GM19455 (cell line): ENCODE results near the gene CBX2.
"Not testable (repeated sequence)": the region's sequence is repeated elsewhere in the genome, so short reads cannot be mapped to it uniquely, and the experiment has no call there.

Experiments used
- ATAC-seq: cut with Tn5 transposase; IDR thresholded peaks from one replicate; pipeline ENCODE4 v1.9.1; 2021; ENCODE audit not compliant: unreplicated experiment

CBX2 gene

DNA sequence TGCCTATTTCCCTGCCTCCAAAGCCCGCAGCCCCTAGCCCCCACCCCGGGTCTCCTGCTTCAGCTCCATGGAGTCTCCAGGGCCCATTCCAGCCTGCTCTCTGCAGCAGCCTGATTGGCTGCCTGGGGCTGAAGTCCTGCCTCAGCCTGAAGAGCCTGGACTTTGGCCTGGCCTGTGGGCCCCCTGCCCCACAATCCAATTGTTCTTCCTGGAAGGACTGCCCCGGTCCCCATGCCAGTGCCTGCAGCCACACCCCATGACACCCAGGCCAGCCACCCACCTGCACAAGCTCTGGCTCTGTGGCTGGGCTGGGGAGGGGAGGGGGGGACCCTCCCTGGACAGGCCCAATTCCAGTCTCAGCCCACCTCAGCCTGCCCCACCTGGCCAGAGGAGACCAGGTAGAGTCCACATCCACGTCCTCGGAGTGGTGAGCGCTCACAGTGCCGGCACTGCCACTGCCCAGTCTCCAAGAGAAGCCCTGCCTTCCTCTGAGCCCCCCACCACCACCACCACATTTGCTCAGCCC, 34.9 kb upstream of the CBX2 start:
- no peak for ATAC-seq

GRCh38 chr17:79743614-79744013, 34.3 kb upstream of the CBX2 start:
- no peak for ATAC-seq

DNA sequence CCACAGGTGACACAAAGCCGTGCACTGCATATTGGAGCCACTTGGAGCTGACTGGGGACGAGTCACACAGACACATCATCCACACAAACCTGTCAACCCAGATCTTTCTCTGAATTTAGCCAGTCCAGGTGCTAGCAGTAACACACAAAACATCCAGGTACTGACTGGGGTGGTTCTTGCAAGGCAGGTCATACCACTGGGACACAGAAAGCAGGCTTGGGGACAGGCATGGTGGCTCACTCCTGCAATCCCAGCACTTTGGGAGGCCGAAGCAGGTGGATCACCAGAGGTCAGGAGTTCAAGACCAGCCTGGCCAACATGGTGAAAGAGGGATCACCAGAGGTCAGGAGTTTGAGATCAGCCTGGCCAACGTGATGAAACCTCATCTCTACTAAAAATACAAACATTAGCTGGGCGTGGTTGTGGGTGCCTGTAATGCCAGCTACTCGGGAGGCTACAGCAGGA, 32.3 kb upstream of the CBX2 start:
- no peak for ATAC-seq

DNA sequence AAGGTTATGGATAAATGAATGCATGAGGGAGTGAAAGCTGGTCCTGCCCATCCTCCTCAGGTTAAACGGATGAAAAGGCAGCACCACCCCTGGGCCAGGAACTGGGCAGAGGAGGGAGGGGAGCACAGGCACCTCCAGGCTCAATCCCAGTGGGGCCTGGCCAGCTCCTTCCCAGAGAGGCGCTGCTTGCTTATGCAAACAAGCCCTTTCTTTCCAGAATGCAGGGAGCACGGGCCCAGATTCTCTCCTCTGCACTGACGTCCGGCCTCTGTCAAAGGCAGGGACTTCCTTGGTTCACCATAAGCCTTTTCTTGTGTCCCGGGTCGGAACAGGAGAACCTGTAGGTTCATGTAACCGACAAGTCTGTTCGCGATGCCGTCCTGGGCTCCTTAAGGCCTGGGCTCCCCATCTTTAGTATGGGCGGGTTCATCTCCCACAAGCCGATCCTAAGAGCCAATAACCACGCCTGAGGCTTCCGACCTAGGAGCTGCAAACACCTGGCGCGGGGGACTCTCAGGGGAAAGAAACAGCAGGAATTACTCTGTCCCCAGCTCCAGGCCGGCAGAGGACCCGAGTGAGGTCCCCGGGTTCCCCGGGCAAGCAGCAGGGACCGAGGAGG, 30.9 kb upstream of the CBX2 start:
- ATAC-seq: no peak

- ATAC-seq: no peak
These were observed 30.2 kb upstream of the CBX2 start for GRCh38 chr17:79747508-79748294.

GRCh38 chr17:79748295-79749099, 29.5 kb upstream of the CBX2 start:
- no peak for ATAC-seq

GRCh38 chr17:79749156-79749815, 28.7 kb upstream of the CBX2 start:
- ATAC-seq: no peak

DNA sequence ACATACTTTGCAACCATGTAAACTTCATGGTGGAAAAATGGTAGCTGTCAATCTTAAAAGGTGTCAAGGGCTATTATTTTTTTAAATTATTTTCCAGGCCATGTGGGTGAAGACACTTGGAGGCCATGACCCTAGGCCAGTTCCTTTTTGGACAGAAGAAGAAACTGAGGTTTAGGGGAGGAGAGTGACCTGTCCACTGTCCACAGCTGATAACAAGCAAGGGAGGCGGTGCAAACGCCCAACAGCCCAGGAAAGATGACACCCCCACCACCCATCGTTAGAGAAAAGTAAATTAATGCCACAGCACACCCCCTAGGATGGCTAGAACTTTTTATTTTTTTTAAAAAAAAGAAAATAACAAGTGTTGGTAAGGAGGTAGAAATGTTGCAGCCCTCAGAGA, 28.0 kb upstream of the CBX2 start:
- ATAC-seq: no peak

DNA sequence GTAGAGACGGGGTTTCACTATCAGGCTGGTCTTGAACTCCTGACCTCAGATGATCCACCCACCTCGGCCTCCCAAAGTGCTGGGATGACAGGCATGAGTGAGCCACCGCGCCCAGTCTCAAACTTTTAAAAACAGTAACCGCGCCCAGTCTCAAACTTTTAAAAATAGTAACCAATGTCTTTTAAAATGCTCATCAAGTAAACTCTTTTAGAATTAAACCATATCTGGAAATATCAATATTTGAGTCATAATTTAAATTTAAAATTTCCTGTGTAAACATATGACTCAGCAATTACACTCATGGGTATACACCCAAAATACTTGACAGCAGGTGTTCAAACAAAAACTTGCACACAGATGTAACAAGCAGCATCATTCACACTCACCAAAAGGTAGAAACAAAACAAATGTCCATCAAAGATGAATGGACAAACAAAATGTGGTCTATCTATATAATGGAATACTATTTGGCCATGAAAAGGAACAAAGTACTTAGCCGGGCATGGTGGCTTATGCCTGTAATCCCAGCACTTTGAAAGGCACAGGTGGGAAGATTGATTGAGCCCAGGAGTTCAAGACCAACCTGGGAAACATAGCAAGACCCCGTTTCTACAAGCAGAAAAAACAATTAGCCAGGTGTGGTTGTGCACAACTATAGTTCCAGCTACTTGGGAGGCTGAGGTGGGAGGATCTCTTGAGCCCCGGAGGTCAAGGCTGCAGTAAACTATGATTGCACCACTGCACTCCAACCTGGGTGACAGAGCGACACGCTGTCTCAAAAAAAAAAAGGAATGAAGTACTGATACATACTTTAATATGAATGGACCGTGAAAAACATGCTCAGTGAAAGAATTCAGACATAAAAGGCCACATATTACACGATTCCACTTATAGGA, 27.1 kb upstream of the CBX2 start:
- ATAC-seq: no peak

GRCh38 chr17:79752175-79752574, 25.8 kb upstream of the CBX2 start:
- ATAC-seq: no peak

GRCh38 chr17:79754370-79754769, 23.6 kb upstream of the CBX2 start:
- no peak for ATAC-seq

- ATAC-seq: not testable (repeated sequence)
These were observed 23.0 kb upstream of the CBX2 start for GRCh38 chr17:79754903-79755302.

GRCh38 chr17:79755591-79755990, 22.4 kb upstream of the CBX2 start:
- no peak for ATAC-seq

DNA sequence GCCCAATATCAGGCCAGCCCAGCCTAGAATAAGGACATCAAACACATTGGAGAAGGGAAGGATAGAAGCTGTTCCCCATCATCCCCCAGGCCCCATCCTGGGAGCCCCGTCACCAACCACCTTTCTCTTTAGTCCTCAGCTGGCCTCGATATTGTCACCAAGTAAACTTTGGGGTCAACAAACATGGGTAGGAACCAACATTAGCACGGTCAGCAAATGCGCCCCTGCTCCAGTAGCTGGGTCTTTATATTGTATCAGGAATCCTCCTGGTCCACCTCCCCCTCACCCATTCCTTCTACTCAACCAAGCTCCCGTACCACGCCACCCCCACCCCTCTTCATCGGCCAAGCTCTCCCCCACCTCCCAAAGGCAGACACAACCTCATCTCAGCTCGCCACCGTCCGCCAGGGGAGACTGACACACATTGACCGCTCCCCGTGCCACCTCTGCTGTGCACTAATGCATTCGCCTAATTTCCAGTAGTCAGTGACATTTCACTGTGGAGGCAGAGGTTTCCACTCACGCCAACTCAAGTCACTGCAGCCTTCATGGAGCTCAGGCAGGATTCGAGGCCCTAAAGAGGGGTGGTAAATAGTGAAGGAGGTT, 20.7 kb upstream of the CBX2 start:
- ATAC-seq: no peak

- no peak for ATAC-seq
These were observed 19.7 kb upstream of the CBX2 start for GRCh38 chr17:79758271-79758670.

- ATAC-seq: no peak
These were observed 17.6 kb upstream of the CBX2 start for GRCh38 chr17:79760197-79760906.

- ATAC-seq: no peak
These were observed 15.9 kb upstream of the CBX2 start for GRCh38 chr17:79761894-79762589.

DNA sequence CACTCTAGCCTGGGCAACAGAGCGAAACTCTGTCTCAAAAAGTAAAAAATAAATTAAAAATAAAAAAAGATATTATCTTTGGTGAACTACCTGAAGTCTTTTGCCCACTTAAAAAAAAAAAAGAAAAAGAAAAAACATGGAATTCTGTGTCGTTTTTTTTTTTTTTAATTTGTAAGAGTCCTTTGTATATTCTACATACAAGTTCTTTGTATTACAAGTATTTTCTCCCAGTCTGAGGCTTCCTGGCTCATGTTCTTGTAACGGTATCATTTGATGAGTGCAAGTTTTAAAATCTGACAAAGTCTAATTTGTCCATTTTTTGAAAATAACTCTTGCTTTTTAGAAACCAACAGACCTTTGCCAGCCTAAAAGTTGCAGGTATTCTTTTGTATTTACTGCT, 12.2 kb upstream of the CBX2 start:
- no peak for ATAC-seq
